ENCODE measurements around the gene CCDC148.

The CCDC148 gene

DNA sequence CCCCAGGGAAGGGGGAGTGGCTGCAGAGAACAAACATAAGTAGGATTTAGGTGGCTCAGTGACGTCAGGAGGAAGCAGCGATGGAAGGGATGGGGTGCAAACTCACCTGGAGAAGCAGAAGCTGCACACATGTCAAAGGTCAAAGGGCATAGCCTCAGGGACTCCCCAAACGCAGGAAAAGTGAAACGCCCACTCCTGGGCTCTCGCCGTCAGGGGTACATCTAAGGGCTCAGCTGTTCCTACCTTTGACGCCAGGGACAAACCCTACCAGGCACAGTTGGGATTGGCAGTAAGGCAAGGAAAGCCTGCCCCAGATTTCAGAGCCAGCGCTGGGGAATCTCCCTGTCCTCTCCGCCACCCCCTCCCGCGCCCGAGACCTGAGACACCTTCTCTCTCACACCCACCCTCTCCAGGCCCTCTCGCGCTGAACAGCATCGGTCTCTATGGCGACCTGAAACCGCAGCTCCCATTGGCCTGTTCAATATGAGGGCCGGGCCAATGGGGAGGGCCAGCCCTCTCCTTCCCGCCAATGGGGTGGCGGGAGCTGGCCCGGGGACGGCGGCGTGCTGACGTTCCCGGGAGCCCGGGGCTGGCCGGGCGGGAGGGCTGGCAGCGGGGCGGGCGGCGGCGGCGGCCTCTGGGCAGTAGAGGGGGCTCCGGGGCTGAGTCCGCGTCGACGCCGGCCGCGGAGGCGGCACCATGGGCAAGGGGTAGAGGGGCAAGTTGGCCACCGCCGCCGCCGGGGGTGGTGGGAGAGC lies at the start of gene CCDC148, which contains the start of gene PKP4:
TSS of gene CCDC148 (minus strand) at position 445 of the 758 bp plus-strand sequence. CDS start at position 131, 314 bp downstream.
TSS of gene PKP4 (plus strand) at position 644 of the 758 bp plus-strand sequence. CDS start 76,233 bp downstream, outside the sequence.
- Histone ChIP-seq H3K36me3 (ENCODE audit: insufficient read depth, low read length) (no peaks in the 10 kb centered on the region), H3K9ac (ENCODE audit: insufficient read length) (peak within 1 kb of the TSS; percentile 80), H3K9me3 (ENCODE audit: low read depth, low read length) (no peaks in the 10 kb centered on the region), H3K27ac (no peak within 1 kb of the TSS), H3K4me3 (peak within 1 kb of the TSS; percentile 96)
- DNase-seq (ENCODE audit: low read depth, low spot score) = no peak
- TF ChIP-seq POLR2AphosphoS5 (IDR thresholded peaks at IDR 0.05; ENCODE audit: borderline replicate concordance, low read depth, low read length) (0 out of 2 replicates have a peak, but pooled peaks have one; percentile 15), FOXP2 (optimal IDR thresholded peaks at IDR 0.05; ENCODE audit: control extremely low read depth, extremely low read length, insufficient read depth) (no peak), EZH2 (IDR thresholded peaks at IDR 0.05) (no peak)

DNA sequence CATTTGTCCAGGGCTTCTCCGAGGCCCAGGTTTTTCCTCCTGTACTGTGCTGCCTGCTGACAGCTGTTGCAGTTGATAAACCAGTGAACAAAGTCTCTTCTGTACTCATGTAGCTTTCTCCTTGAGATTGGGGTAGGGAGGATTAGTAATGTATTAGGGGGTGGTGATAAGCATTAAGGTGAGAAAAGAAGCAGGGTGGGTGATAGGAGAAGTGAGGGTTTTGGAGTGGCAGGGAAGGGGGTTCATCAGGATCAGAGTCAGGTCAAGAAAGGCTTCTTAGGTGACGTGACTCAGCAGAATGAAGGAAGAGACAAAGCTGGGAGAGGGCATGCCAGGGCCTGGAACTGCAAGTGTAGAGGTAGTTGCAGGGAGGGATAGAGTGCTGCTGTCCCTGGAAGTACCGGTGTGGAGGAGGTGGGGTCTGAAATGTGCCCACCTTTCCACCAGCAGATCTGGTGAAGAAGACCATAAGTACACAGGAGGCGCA lies 48.9 kb upstream of the CCDC148 start:
- no peak overlapping the region for H3K4me3 ChIP-seq
- 0 out of 2 replicates have a peak overlapping the region, but pooled peaks have one; percentile 27 for H3K27ac ChIP-seq
- DNase-seq (ENCODE audit: low read depth, low spot score) = no peak
- no peaks in the 10 kb centered on the region for H3K36me3 ChIP-seq (ENCODE audit: insufficient read depth, low read length)
- no peak for TF ChIP-seq EZH2 (IDR thresholded peaks at IDR 0.05)
- no peak for TF ChIP-seq POLR2AphosphoS5 (IDR thresholded peaks at IDR 0.05; ENCODE audit: borderline replicate concordance, low read depth, low read length)
- no peak for TF ChIP-seq FOXP2 (optimal IDR thresholded peaks at IDR 0.05; ENCODE audit: control extremely low read depth, extremely low read length, insufficient read depth)
- no peaks in the 10 kb centered on the region for H3K9me3 ChIP-seq (ENCODE audit: low read depth, low read length)
- no peak overlapping the region for H3K9ac ChIP-seq (ENCODE audit: insufficient read length)

GRCh38 chr2:158504088-158504487 lies 47.5 kb upstream of the CCDC148 start:
- H3K27ac ChIP-seq = no peak overlapping the region

GRCh38 chr2:158502974-158503373 lies 46.4 kb upstream of the CCDC148 start:
- Histone ChIP-seq H3K4me3 (peak overlapping the region; percentile 17), H3K9ac (ENCODE audit: insufficient read length) (peak overlapping the region; percentile 48), H3K36me3 (ENCODE audit: insufficient read depth, low read length) (no peaks in the 10 kb centered on the region), H3K9me3 (ENCODE audit: low read depth, low read length) (no peaks in the 10 kb centered on the region), H3K27ac (peak overlapping the region; percentile 92)
- DNase-seq (ENCODE audit: low read depth, low spot score) = peak; percentile 55
- no peak for TF ChIP-seq FOXP2 (optimal IDR thresholded peaks at IDR 0.05; ENCODE audit: control extremely low read depth, extremely low read length, insufficient read depth)
- no peak for TF ChIP-seq POLR2AphosphoS5 (IDR thresholded peaks at IDR 0.05; ENCODE audit: borderline replicate concordance, low read depth, low read length)
- no peak for TF ChIP-seq EZH2 (IDR thresholded peaks at IDR 0.05)

More at GRCh38 chr2:158504088-158504487, 47.5 kb upstream of the CCDC148 start:
- no peak for DNase-seq (ENCODE audit: low read depth, low spot score)
- TF ChIP-seq POLR2AphosphoS5 (IDR thresholded peaks at IDR 0.05; ENCODE audit: borderline replicate concordance, low read depth, low read length) = no peak
- no peak overlapping the region for H3K4me3 ChIP-seq
- H3K36me3 ChIP-seq (ENCODE audit: insufficient read depth, low read length) = no peaks in the 10 kb centered on the region
- no peaks in the 10 kb centered on the region for H3K9me3 ChIP-seq (ENCODE audit: low read depth, low read length)
- H3K9ac ChIP-seq (ENCODE audit: insufficient read length) = no peak overlapping the region

GRCh38 chr2:158501301-158501700 lies 44.7 kb upstream of the CCDC148 start:
- H3K27ac ChIP-seq = no peak overlapping the region

GRCh38 chr2:158500333-158500732 lies 43.8 kb upstream of the CCDC148 start:
- no peaks in the 10 kb centered on the region for H3K9me3 ChIP-seq (ENCODE audit: low read depth, low read length)

More at GRCh38 chr2:158501301-158501700, 44.7 kb upstream of the CCDC148 start:
- H3K9ac ChIP-seq (ENCODE audit: insufficient read length) = no peak overlapping the region
- no peak for DNase-seq (ENCODE audit: low read depth, low spot score)
- H3K36me3 ChIP-seq (ENCODE audit: insufficient read depth, low read length) = no peaks in the 10 kb centered on the region
- no peaks in the 10 kb centered on the region for H3K9me3 ChIP-seq (ENCODE audit: low read depth, low read length)
- H3K4me3 ChIP-seq = no peak overlapping the region
- TF ChIP-seq EZH2 (IDR thresholded peaks at IDR 0.05) (no peak), POLR2AphosphoS5 (IDR thresholded peaks at IDR 0.05; ENCODE audit: borderline replicate concordance, low read depth, low read length) (no peak), FOXP2 (optimal IDR thresholded peaks at IDR 0.05; ENCODE audit: control extremely low read depth, extremely low read length, insufficient read depth) (no peak)

DNA sequence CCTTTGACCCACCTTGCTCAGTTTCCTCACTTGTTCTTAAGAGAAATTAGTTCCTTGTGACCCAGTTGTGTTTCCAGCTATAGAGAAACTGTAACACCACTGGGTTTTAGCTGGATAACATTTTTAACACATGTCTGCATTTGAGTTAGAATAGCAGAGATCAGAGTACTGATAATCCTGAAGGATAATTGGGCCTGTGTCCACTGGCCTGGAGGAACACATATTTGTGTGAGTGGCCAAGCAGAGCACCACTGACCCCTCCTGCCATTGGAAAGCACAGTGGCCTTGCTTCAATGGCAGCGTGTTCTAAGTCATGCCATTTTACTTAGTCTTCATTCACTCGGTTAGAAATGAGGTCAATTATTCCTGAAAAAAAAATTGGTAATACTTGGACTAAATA lies 42.8 kb upstream of the CCDC148 start:
- Histone ChIP-seq H3K27ac (no peak overlapping the region), H3K36me3 (ENCODE audit: insufficient read depth, low read length) (no peaks in the 10 kb centered on the region), H3K4me3 (no peak overlapping the region), H3K9me3 (ENCODE audit: low read depth, low read length) (no peaks in the 10 kb centered on the region), H3K9ac (ENCODE audit: insufficient read length) (no peak overlapping the region)
- no peak for TF ChIP-seq EZH2 (IDR thresholded peaks at IDR 0.05)
- no peak for TF ChIP-seq FOXP2 (optimal IDR thresholded peaks at IDR 0.05; ENCODE audit: control extremely low read depth, extremely low read length, insufficient read depth)
- no peak for TF ChIP-seq POLR2AphosphoS5 (IDR thresholded peaks at IDR 0.05; ENCODE audit: borderline replicate concordance, low read depth, low read length)
- DNase-seq (ENCODE audit: low read depth, low spot score) = no peak

More at GRCh38 chr2:158500333-158500732, 43.8 kb upstream of the CCDC148 start:
- no peak overlapping the region for H3K9ac ChIP-seq (ENCODE audit: insufficient read length)
- H3K36me3 ChIP-seq (ENCODE audit: insufficient read depth, low read length) = no peaks in the 10 kb centered on the region
- H3K27ac ChIP-seq = no peak overlapping the region
- DNase-seq (ENCODE audit: low read depth, low spot score) = no peak
- no peak overlapping the region for H3K4me3 ChIP-seq
- TF ChIP-seq EZH2 (IDR thresholded peaks at IDR 0.05) = no peak
- TF ChIP-seq POLR2AphosphoS5 (IDR thresholded peaks at IDR 0.05; ENCODE audit: borderline replicate concordance, low read depth, low read length) = no peak
- TF ChIP-seq FOXP2 (optimal IDR thresholded peaks at IDR 0.05; ENCODE audit: control extremely low read depth, extremely low read length, insufficient read depth) = no peak

DNA sequence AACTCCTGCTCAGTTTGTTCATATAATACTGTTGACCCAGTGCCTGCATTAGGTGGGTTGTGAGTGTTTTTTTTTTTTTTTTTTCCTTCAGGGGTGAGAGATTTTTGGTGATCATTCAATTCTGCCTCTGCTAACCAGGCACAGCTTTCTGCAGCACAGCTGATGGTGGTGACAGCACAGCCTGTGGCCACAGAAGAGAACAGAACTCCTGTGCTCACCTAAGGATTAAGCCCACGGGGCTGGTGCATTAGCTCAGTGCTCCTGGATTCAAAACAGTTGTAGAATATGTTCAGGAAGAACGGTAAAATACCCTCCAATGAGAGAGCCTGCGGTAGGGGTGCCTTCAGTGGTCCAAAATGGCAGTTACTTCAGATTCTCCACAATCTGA lies 42.2 kb upstream of the CCDC148 start:
- H3K36me3 ChIP-seq (ENCODE audit: insufficient read depth, low read length) = no peaks in the 10 kb centered on the region
- no peaks in the 10 kb centered on the region for H3K9me3 ChIP-seq (ENCODE audit: low read depth, low read length)
- no peak overlapping the region for H3K27ac ChIP-seq
- H3K9ac ChIP-seq (ENCODE audit: insufficient read length) = no peak overlapping the region
- TF ChIP-seq FOXP2 (optimal IDR thresholded peaks at IDR 0.05; ENCODE audit: control extremely low read depth, extremely low read length, insufficient read depth) (no peak), EZH2 (IDR thresholded peaks at IDR 0.05) (no peak), POLR2AphosphoS5 (IDR thresholded peaks at IDR 0.05; ENCODE audit: borderline replicate concordance, low read depth, low read length) (no peak)
- no peak for DNase-seq (ENCODE audit: low read depth, low spot score)
- H3K4me3 ChIP-seq = no peak overlapping the region
